A549 treated with RU486 at 1 μM for 4 hours (cell line): ENCODE results near the gene CSRP1. TPM values are rescaled to one million over a fixed set of nuclear protein-coding genes. Genes with fewer than 3 reads are reported as not detected.

Experiments used
- total RNA-seq: library from RNA; stranded (reverse); fragments of 200-300 nt; extraction: Qiagen RNA extraction; gene quantifications from 5 replicates; pipeline ENCODE4 v1.2.3, GENCODE V29; 2022; ENCODE audit warnings: low read depth

CSRP1 gene
- total RNA-seq = 414 to 636 TPM (median 428 TPM) in 5 replicates

GRCh38 chr1:201506557-201507359 is at the start of gene CSRP1:
Gene CSRP1, minus strand, starts transcription at chr1:201507123. Its CDS starts 10,820 bp downstream, at chr1:201496303.

GRCh38 chr1:201538612-201539551 is 32.0 kb upstream of the CSRP1 start, which contains the start of gene NAV1:
Gene NAV1, plus strand, starts transcription at chr1:201539127. Its CDS starts 83,758 bp downstream, at chr1:201622885.

GRCh38 chr1:201468844-201469644 is 37.9 kb downstream of the CSRP1 start, which contains the start of gene PHLDA3:
Gene PHLDA3, minus strand, starts transcription at chr1:201469188. Its CDS starts 402 bp downstream, at chr1:201468786.

Other genes starting within 250 kb of the CSRP1 start
- 0.02 to 0.08 TPM (median 0.05 TPM) in 5 replicates for gene PKP1, start 223.6 kb downstream of the CSRP1 start, total RNA-seq
- gene TNNT2, start 129.4 kb downstream of the CSRP1 start, total RNA-seq = 0.17 to 0.27 TPM in 2 of 5 replicates, not detected in the others
- gene LAD1, start 107.8 kb downstream of the CSRP1 start, total RNA-seq = 0.59 to 0.92 TPM (median 0.69 TPM) in 5 replicates
- gene TNNI1, start 85.4 kb downstream of the CSRP1 start, total RNA-seq = not detected in 5 replicates
- 92.4 to 183 TPM (median 173 TPM) in 5 replicates for gene PHLDA3, start 37.9 kb downstream of the CSRP1 start, total RNA-seq
- 6.3 to 13.7 TPM (median 10.3 TPM) in 5 replicates for gene NAV1, start 32.0 kb upstream of the CSRP1 start, total RNA-seq